ENCODE results near the gene IL23A. TPM values are rescaled to one million over a fixed set of nuclear protein-coding genes. Genes with fewer than 3 reads are reported as not detected.
"Not testable (repeated sequence)": the region's sequence is repeated elsewhere in the genome, so short reads cannot be mapped to it uniquely, and the experiment has no call there.

Gene IL23A
- total RNA-seq, 2 experiments from 2014 or later = 2.9 to 12.4 TPM

DNA sequence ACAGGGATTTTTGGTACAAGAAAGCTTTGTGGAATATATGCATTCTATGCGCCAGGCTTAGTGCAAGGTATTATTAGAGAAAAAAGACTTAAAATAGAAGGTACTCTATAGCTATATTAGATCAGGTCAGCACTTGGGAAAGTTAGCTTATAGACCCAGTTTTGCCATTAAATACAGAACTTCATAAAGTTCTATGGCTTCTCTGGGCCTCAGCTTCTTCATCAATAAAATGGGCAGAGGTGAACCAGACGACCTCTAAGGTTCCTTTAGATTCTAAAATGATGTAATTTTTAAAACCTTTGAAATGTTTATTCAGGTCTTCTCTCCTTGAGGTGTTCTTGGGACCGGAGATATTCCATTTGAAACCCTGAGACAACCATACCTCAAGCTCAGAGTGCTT, 30.0 kb upstream of the IL23A start:
- Mint-ChIP-seq H3K9me3 (ENCODE audit: low read depth) (no peaks in the 10 kb centered on the region), H3K27me3 (no peaks in the 10 kb centered on the region), H3K27ac (no peak overlapping the region), H3K4me1 (no peaks in the 10 kb centered on the region), H3K4me3 (no peak overlapping the region), H3K36me3 (peaks cover 25% of the 10 kb centered on the region)
- DNase-seq (no peak), ATAC-seq (no peak)
- CTCF ChIA-PET = interaction anchor here (0.7 to 2.3 kb wide), 5 partner anchors 24 to 155 kb away, joined by 3 to 9 read pairs (median 3); partner anchors contain the start of gene ANKRD52

DNA sequence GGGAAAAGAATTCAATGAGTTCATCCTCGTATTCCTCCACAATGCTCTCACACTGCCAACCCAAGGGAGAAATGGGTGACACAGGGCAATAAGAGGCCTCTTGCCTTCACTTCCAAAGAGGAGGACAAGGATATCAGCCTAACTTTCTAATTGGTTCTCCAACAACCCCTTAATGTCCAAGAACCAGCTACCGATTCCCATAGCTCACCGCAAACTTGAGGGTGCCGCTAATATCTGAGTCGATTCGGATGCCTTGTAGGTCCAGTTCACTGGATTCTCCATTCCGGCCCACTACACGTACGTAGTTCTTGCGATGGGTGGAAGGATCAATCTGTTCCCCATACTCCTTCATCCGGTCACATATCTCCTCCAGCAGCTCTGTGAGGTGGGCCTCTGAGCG, 27.7 kb upstream of the IL23A start:
- CTCF ChIA-PET = interaction anchor here (0.7 to 1.6 kb wide), 4 partner anchors 19 to 191 kb away, joined by 3 to 4 read pairs (median 3); partner anchors contain the start of gene RNF41
- peaks cover 10% of the 10 kb centered on the region for H3K4me1 Mint-ChIP-seq
- peaks cover 23% of the 10 kb centered on the region for H3K36me3 Mint-ChIP-seq
- no peaks in the 10 kb centered on the region for H3K9me3 Mint-ChIP-seq (ENCODE audit: low read depth)
- no peak for DNase-seq
- H3K27ac Mint-ChIP-seq = no peak overlapping the region
- ATAC-seq = no peak
- no peak overlapping the region for H3K4me3 Mint-ChIP-seq
- H3K27me3 Mint-ChIP-seq = no peaks in the 10 kb centered on the region

DNA sequence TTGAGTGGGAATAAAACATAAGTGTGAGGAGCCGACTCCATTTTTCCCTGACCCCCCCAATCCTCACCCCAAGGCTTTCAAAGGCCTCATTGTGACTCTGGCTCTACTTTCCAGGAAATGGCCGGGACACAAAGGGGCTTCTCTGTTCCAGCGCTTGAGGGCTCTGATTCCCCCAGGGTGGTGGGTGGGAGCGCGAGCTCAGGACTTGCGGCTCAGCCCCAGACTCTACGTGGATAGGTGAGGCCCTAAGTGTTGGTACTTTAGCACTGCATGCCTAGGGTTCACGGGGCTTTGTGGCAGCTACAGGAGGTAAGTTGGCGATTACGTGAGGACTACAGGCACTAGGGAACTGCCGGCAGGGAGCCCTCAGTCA, 23.4 kb upstream of the IL23A start:
- Mint-ChIP-seq H3K9me3 (ENCODE audit: low read depth) (no peaks in the 10 kb centered on the region), H3K36me3 (peaks cover 24% of the 10 kb centered on the region), H3K27ac (peak overlapping the region; percentile 98), H3K27me3 (no peaks in the 10 kb centered on the region), H3K4me1 (peaks cover 20% of the 10 kb centered on the region), H3K4me3 (peak overlapping the region; percentile 98)
- ATAC-seq (no peak), DNase-seq (no peak)
- CTCF ChIA-PET = interaction anchor here (1.2 to 3.2 kb wide), 7 partner anchors 8 to 149 kb away, joined by 3 to 17 read pairs (median 6); partner anchors contain the start of genes PAN2, RNF41 and SMARCC2

DNA sequence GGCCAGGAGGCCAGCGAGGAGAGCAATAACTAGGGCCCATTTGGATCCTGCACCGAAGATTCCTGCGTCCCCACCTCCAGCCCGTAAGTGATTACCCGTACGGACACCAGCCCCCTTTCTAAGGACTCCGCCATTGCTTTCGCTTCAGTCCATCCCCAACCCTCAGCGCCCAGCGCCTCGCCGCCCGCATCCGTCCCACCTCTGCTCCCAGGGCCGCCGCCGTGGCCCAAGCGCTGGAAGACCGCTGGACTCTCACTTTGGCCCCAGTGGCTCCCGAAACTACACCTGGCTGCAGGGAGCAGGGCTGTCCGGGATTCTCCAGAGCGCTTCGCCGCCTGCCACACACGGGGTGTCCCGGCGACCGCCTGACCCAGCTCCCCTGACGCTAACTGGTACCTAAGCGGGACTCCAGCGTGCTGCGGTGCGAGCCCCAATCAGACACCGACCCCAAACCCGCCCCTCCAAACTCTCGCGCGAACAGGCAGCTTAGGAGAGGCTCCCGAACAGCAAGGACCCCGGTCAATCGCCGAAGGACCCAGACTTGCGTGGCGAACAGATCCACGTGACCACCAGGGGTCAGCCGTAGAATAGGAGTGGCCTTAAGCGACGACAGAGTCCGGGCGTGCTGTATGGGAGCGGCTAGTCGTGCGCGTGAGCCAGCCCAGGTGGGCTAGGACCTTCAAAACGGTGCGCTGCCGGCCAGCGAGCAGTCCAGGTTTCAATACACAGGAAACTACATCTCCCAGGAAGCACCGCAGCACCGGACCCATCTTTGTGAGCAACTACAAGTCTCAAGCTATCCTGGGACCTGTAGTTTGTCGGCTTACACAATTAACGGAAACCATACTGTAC, 22.8 kb upstream of the IL23A start, which contains the start of gene CNPY2:
Gene CNPY2 (minus strand): TSS at position 367 of the 852 bp plus-strand sequence. CDS start 771 bp downstream, outside the sequence.
- DNase-seq = peak; percentile 98
- Mint-ChIP-seq H3K27ac (peak within 1 kb of the TSS; percentile 98), H3K36me3 (peaks cover 19% of the 10 kb centered on the region), H3K4me3 (peak within 1 kb of the TSS; percentile 98), H3K4me1 (peaks cover 20% of the 10 kb centered on the region), H3K27me3 (no peaks in the 10 kb centered on the region), H3K9me3 (ENCODE audit: low read depth) (no peaks in the 10 kb centered on the region)
- peak; percentile 93 for ATAC-seq
- CTCF ChIA-PET = interaction anchor here (0.6 to 3.2 kb wide), 16 partner anchors 9 to 207 kb away, joined by 3 to 17 read pairs (median 4); partner anchors contain the start of genes IL23A, PAN2, RNF41 and SMARCC2

DNA sequence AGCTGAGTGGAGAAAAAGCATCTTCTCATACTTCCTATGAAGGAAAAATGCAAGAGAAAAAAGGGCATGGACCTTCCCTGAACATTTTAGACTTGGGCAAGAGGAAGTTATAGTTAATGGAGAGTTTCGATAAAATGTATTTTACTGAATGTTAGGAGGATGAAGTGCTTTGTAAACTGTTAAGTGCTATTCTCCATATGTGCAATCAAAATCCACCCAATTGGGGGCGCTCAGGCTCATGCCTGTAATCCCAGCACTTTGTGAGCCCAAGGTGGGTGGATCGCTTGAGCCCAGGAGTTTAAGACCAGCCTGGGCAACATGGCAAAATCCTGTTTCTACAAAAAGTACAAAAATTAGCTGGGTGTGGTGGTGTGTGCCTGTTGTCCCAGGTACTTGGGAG, 21.0 kb upstream of the IL23A start:
- ATAC-seq (no peak), DNase-seq (no peak)
- Mint-ChIP-seq H3K36me3 (peaks cover 20% of the 10 kb centered on the region), H3K4me3 (no peak overlapping the region), H3K27me3 (no peaks in the 10 kb centered on the region), H3K4me1 (peaks cover 20% of the 10 kb centered on the region), H3K27ac (peak overlapping the region; percentile 26), H3K9me3 (ENCODE audit: low read depth) (no peaks in the 10 kb centered on the region)
- CTCF ChIA-PET = interaction anchor here (0.6 to 3.2 kb wide), 2 partner anchors 31 to 146 kb away, joined by 3 to 17 read pairs; no protein-coding TSS in a partner anchor

DNA sequence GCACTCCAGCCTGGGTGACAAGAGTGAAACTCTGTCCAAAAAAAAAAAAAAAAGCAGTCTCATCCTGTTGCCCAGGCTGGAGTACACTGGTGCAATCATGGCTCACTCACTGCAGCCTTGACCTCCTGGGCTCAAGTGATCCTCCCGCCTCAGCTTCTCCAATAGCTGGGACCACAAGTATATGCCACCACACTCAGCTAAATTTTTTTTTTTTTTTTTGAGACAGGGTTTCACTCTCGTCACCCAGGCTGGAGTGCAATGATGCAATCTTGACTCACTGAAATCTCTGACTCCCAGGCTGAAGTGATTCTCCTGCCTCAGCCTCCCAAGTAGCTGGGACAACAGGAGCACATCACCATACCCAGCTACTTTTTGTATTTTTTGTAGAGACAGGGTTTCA, 17.7 kb upstream of the IL23A start:
- Mint-ChIP-seq H3K4me1 (peaks cover 18% of the 10 kb centered on the region), H3K4me3 (no peak overlapping the region), H3K9me3 (ENCODE audit: low read depth) (no peaks in the 10 kb centered on the region), H3K36me3 (peaks cover 33% of the 10 kb centered on the region), H3K27ac (no peak overlapping the region), H3K27me3 (no peaks in the 10 kb centered on the region)
- no peak for DNase-seq
- CTCF ChIA-PET = interaction anchor here (0.7 to 1.4 kb wide), 3 partner anchors 21 to 124 kb away, joined by 3 read pairs; no protein-coding TSS in a partner anchor
- no peak for ATAC-seq

DNA sequence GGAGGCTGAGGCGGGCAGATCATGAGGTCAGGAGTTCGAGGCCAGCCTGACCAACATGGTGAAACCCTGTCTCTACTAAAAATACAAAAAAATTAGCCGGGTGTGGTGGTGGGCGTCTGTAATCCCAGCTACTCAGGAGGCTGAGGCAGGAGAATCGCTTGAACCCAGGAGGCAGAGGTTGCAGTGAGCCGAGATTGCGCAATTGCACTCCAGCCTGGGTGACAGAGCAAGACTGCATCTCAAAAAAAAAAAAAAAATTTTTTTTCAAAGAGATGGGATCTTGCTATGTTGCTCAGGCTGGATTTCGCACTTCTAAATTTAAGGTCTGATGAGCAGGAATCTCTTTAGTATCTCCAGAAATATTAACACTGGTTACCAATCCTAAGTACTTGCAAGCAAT, 17.1 kb upstream of the IL23A start:
- H3K4me1 Mint-ChIP-seq = peaks cover 15% of the 10 kb centered on the region
- CTCF ChIA-PET = interaction anchor here (0.7 to 1.4 kb wide), 3 partner anchors 21 to 125 kb away, joined by 3 read pairs; no protein-coding TSS in a partner anchor
- H3K9me3 Mint-ChIP-seq (ENCODE audit: low read depth); ATAC-seq; H3K27me3 Mint-ChIP-seq; H3K27ac Mint-ChIP-seq; DNase-seq; H3K4me3 Mint-ChIP-seq: not testable (repeated sequence)
- H3K36me3 Mint-ChIP-seq = peaks cover 33% of the 10 kb centered on the region

DNA sequence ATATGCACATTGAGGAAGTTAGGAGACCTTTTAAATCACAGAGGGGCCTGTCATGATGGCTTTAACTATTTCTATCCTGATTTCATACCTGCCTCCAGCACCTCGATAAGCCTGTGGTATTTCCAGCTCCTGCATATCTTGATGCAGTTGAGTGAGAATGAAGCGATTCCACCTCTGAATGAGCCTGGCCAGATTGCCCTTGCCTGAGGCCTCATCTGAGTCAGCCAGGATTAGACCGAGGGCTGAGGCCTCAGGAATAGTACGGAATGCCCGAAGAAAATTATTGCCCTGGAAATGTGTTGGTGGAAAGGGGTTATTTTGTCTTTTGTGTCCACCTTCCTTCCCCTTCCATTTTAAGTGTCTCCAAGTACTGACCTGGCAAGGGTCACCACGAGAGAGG, 14.5 kb upstream of the IL23A start:
- ATAC-seq = no peak
- Mint-ChIP-seq H3K4me3 (no peak overlapping the region), H3K9me3 (ENCODE audit: low read depth) (no peaks in the 10 kb centered on the region), H3K27me3 (no peaks in the 10 kb centered on the region), H3K4me1 (peaks cover 8% of the 10 kb centered on the region), H3K36me3 (peaks cover 28% of the 10 kb centered on the region), H3K27ac (no peak overlapping the region)
- CTCF ChIA-PET = no interaction called here
- no peak for DNase-seq

DNA sequence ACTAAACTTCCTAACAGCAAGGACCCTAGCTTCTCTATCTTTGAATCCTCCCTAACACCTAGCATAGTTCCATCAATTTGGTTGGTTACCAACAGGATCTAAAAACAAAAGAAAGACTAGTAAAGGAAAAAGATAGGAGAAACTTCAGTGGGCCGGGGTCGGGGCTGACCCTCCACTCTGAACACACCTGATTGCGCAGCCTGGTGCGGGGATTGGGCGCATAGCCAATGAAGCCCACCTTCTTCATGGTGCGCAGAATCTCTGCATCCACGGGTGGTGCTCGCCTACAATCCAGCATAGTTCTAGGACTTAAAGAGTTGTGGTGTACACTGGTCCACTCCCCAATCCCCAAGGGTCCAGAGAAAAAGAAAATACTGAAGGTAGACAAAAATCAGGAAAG, 12.6 kb upstream of the IL23A start:
- Mint-ChIP-seq H3K27me3 (no peaks in the 10 kb centered on the region), H3K4me1 (peaks cover 9% of the 10 kb centered on the region), H3K4me3 (no peak overlapping the region), H3K36me3 (peaks cover 24% of the 10 kb centered on the region), H3K9me3 (ENCODE audit: low read depth) (no peaks in the 10 kb centered on the region), H3K27ac (no peak overlapping the region)
- ATAC-seq (no peak), DNase-seq (no peak)
- CTCF ChIA-PET = interaction anchor here (1.3 kb wide), 1 partner anchor 10 kb away, joined by 3 read pairs; the partner anchor contains the start of gene CNPY2

DNA sequence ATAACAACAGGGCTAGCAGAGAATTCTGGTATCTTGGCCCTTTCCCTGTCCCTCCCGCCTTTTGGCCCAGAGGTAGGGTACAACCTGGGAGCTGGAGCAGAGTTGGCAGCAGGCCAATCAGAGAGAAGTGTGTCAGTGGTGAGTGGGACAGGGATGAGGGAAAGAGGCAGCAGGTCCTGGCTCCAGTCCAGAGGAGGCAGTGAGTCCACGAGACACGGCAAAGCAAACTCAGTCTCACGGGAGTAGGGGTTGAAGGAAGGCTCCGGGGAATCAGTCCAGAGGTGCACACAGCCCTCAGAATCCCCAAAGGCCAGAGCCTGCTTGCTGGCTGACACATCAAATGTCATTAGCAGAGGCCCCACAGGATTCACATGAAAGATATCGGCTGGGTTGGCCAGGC, 12.2 kb upstream of the IL23A start:
- H3K36me3 Mint-ChIP-seq = peaks cover 24% of the 10 kb centered on the region
- no peak overlapping the region for H3K4me3 Mint-ChIP-seq
- H3K27me3 Mint-ChIP-seq = no peaks in the 10 kb centered on the region
- CTCF ChIA-PET = no interaction called here
- no peak overlapping the region for H3K27ac Mint-ChIP-seq
- ATAC-seq (no peak), DNase-seq (no peak)
- H3K9me3 Mint-ChIP-seq (ENCODE audit: low read depth) = no peaks in the 10 kb centered on the region
- peaks cover 12% of the 10 kb centered on the region for H3K4me1 Mint-ChIP-seq

DNA sequence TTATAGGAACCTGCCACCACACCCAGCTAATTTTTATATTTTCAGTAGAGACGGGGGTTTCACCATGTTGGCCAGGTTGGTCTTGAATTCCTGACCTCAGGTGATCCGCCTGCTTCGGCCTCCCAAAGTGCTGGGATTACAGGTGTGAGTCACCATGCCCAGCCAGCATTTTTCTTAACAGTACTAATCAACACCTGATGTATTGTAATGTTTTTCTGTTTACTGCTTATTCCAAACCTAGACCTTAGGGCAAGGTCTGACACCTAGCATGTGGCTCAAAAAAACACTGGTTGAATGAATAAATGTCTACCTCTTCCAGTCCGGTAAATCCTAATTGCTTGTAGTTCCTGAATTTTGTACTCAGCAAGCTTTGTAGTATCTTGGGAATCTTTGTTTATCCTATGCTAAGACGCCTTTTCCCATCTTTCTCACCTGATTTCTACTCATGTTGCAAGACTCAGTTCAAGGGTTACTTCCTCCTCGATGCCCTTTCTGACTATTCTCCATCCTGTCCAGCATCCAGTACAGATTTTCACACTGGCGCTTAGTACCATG, 7.7 kb upstream of the IL23A start:
- Mint-ChIP-seq H3K9me3 (ENCODE audit: low read depth) (no peaks in the 10 kb centered on the region), H3K27ac (no peak overlapping the region), H3K27me3 (no peaks in the 10 kb centered on the region), H3K4me1 (peaks cover 21% of the 10 kb centered on the region), H3K36me3 (peaks cover under 1% of the 10 kb centered on the region), H3K4me3 (no peak overlapping the region)
- DNase-seq (no peak), ATAC-seq (no peak)
- CTCF ChIA-PET = interaction anchor here (0.7 to 1.3 kb wide), 2 partner anchors 15 to 125 kb away, joined by 3 to 4 read pairs; partner anchors contain the start of gene CNPY2

DNA sequence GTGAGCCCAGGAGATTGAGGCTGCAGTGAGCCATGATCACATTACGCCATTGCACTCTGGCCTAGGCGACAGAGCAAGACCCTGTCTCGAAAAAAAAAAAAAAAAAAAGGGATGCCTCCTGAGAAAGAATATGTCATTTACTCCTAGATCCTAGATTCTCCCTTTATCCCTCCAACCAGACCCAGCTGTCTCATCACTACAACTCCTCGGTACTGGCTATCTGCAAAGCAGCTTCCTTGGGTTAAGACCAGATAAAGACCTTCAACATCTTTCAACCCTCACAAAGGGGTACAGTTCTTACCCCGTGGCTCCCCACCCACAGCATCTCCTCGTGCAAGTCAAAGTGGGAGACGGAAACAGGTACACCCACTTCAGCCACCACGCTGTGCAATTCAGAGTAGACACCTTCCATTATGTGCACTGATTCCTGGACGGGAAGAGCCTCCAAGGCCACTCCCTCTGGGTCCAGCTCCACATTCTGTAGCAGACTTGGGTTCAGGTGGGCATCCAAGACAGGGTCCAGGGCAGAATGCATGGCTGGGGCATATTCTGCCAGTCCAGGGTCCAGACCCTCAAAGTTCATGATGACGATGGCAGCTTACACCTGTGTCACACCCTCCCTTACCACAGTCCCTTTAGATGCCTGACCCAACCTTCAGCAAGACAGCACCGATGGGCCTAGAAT, 6.0 kb upstream of the IL23A start:
- Mint-ChIP-seq H3K27me3 (no peaks in the 10 kb centered on the region), H3K36me3 (no peaks in the 10 kb centered on the region), H3K27ac (peak overlapping the region; percentile 96), H3K9me3 (ENCODE audit: low read depth) (no peaks in the 10 kb centered on the region), H3K4me3 (peak overlapping the region; percentile 89), H3K4me1 (peaks cover 31% of the 10 kb centered on the region)
- DNase-seq = no peak
- CTCF ChIA-PET = interaction anchor here (0.7 to 2.8 kb wide), 8 partner anchors 11 to 1447 kb away, joined by 3 to 9 read pairs (median 5); partner anchors contain the start of genes CNPY2, CS, RNF41 and STAT2
- no peak for ATAC-seq

DNA sequence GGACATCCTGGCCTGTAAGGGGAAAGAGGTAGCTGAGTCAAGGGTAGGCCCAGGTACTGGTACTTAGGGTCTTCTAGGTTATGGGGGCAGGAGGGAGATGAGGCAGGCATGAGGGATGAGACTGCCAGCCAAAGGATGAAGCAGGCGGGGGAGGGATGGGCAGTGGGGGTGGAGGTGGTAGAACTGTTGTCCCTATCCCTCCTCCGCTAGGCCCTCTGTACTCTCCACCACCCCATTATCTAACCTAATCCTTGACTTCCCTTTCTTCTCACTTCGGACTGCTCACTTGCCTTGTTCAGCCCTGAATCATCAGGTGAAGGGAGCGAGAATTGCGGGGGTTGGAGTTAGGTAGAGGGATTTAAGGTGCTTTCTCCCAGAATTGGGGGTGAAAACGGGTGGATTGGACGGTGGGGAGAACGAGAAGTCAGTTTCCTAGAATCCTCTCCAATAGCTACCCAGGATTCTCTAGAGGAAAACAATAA, 5.4 kb upstream of the IL23A start:
- Mint-ChIP-seq H3K4me3 (peak overlapping the region; percentile 89), H3K36me3 (no peaks in the 10 kb centered on the region), H3K4me1 (peaks cover 36% of the 10 kb centered on the region), H3K27me3 (no peaks in the 10 kb centered on the region), H3K9me3 (ENCODE audit: low read depth) (no peaks in the 10 kb centered on the region), H3K27ac (peak overlapping the region; percentile 96)
- CTCF ChIA-PET = interaction anchor here (0.6 to 2.8 kb wide), 10 partner anchors 11 to 303 kb away, joined by 3 to 9 read pairs (median 4); partner anchors contain the start of genes CNPY2, CS, RNF41 and RPL41
- no peak for DNase-seq
- no peak for ATAC-seq
